IMR-90 (cell line): ENCODE data around the gene SLC66A3. TPM values are rescaled to one million over a fixed set of nuclear protein-coding genes. Genes with fewer than 3 reads are reported as not detected.

Experiments used
- ATAC-seq: fragments of 200-7000 bp; cut with Tn5 transposase; 2 replicates; pipeline ENCODE4 v1.9.1; 2020; ENCODE audit warnings: low read depth, mild to moderate bottlenecking, moderate library complexity
- BruUV-seq: library from RNA; stranded (reverse); fragments of 400-500 nt; replicated peaks from 2 replicates; lab custom pipeline; 2021; lab: Mats Ljungman, UMichigan
- CTCF ChIA-PET: fragments of 300-600 bp; formaldehyde crosslinking; extraction: SDS; loops from one replicate; lab custom pipeline; 2021; ENCODE audit warnings: antibody characterized with exemption; lab: Yijun Ruan, JAX
- POLR2A ChIA-PET: fragments of 300-600 bp; sonication (Branson Sonifier 250); formaldehyde crosslinking; loops from one replicate; lab custom pipeline; 2022; ENCODE audit warnings: antibody characterized with exemption; ENCODE audit not compliant: unreplicated experiment; lab: Charles Lee
- DNase-seq: peaks from one replicate; pipeline ENCODE4 v3.0.0; 2013
- H2AFZ ChIP-seq: replicated peaks from 2 replicates; pipeline ENCODE3; 2013; ENCODE audit warnings: low read length, mild to moderate bottlenecking; ENCODE audit not compliant: poor library complexity
- H2AK5ac ChIP-seq: 2 replicates; pipeline ENCODE4 v1.6.1; 2013; ENCODE audit warnings: low read depth, low read length, inconsistent platforms
- H2AK9ac ChIP-seq: replicated peaks from 2 replicates; pipeline ENCODE3; 2013; ENCODE audit warnings: mild to moderate bottlenecking, low read depth, low read length, moderate library complexity; ENCODE audit not compliant: poor library complexity
- H2BK120ac ChIP-seq: 2 replicates; pipeline ENCODE4 v1.6.1; 2013; ENCODE audit warnings: low read depth, low read length, inconsistent platforms
- H2BK15ac ChIP-seq: 3 replicates; pipeline ENCODE4 v1.6.1; 2013; ENCODE audit warnings: low read depth, low read length, inconsistent platforms
- H2BK20ac ChIP-seq: 2 replicates; pipeline ENCODE4 v1.6.1; 2013; ENCODE audit warnings: low read depth, mild to moderate bottlenecking, inconsistent platforms, low read length, moderate library complexity
- H2BK5ac ChIP-seq: 2 replicates; pipeline ENCODE4 v1.6.1; 2013; ENCODE audit warnings: mild to moderate bottlenecking, low read depth, low read length, inconsistent platforms; ENCODE audit not compliant: poor library complexity, severe bottlenecking
- H3K14ac ChIP-seq: replicated peaks from 2 replicates; pipeline ENCODE4 v1.6.1; 2013; ENCODE audit warnings: low read depth, low read length, inconsistent platforms
- H3K18ac ChIP-seq: 2 replicates; pipeline ENCODE4 v1.6.1; 2013; ENCODE audit warnings: low read depth, low read length, control low read depth
- H3K23ac ChIP-seq: 2 replicates; pipeline ENCODE4 v1.6.1; 2013; ENCODE audit warnings: low read depth, low read length, inconsistent platforms
- H3K27ac ChIP-seq: 2 replicates; pipeline ENCODE4 v1.5.1; 2013; ENCODE audit warnings: mild to moderate bottlenecking, control low read depth, low read length; ENCODE audit not compliant: insufficient read depth
- H3K27me3 ChIP-seq: 2 replicates; pipeline ENCODE4 v1.6.1; 2013; ENCODE audit warnings: low read length; ENCODE audit not compliant: control insufficient read depth, insufficient read depth
- H3K36me3 ChIP-seq: 2 replicates; pipeline ENCODE4 v1.6.1; 2013; ENCODE audit warnings: low read length, mixed read lengths; ENCODE audit not compliant: control insufficient read depth, insufficient read depth
- H3K4ac ChIP-seq: 2 replicates; pipeline ENCODE4 v1.6.1; 2013; ENCODE audit warnings: low read depth, low read length, inconsistent platforms
- H3K4me1 ChIP-seq: 2 replicates; pipeline ENCODE4 v1.6.1; 2013; ENCODE audit warnings: low read length, mixed read lengths; ENCODE audit not compliant: control insufficient read depth, insufficient read depth
- H3K4me2 ChIP-seq: 2 replicates; pipeline ENCODE4 v1.6.1; 2013; ENCODE audit warnings: low read depth, mild to moderate bottlenecking, control low read depth, low read length, moderate library complexity
- H3K4me3 ChIP-seq: 2 replicates; pipeline ENCODE4 v1.5.1; 2013; ENCODE audit warnings: low read depth, mild to moderate bottlenecking, control low read depth, low read length, moderate library complexity; ENCODE audit not compliant: insufficient read depth
- H3K56ac ChIP-seq: 2 replicates; pipeline ENCODE4 v1.6.1; 2013; ENCODE audit warnings: low read length, inconsistent platforms; ENCODE audit not compliant: insufficient read depth; ENCODE audit errors: extremely low read depth
- H3K79me1 ChIP-seq, 2 experiments: 2 replicates each; pipeline ENCODE4 v1.6.1; 2013; ENCODE audit warnings: low read length in 2 of 2, inconsistent platforms in 1 of 2, low read depth in 1 of 2
- H3K9ac ChIP-seq: 2 replicates; pipeline ENCODE4 v1.6.1; 2013; ENCODE audit warnings: low read depth, low read length, control low read depth
- H3K9me1 ChIP-seq: 2 replicates; pipeline ENCODE4 v1.6.1; 2013; ENCODE audit warnings: low read length, inconsistent platforms; ENCODE audit not compliant: insufficient read depth
- H3K9me3 ChIP-seq: 2 replicates; pipeline ENCODE4 v1.6.1; 2013; ENCODE audit warnings: low read length; ENCODE audit not compliant: control insufficient read depth, insufficient read depth
- H4K20me1 ChIP-seq: 2 replicates; pipeline ENCODE4 v1.6.1; 2013; ENCODE audit warnings: low read length, inconsistent platforms; ENCODE audit not compliant: insufficient read depth
- H4K5ac ChIP-seq: 2 replicates; pipeline ENCODE4 v1.6.1; 2013; ENCODE audit warnings: mild to moderate bottlenecking, low read depth, low read length, control low read depth
- H4K8ac ChIP-seq, 2 experiments: 2 replicates each; pipeline ENCODE4 v1.6.1; 2013; ENCODE audit warnings: low read depth in 2 of 2, low read length in 2 of 2, control low read depth in 1 of 2, inconsistent platforms in 1 of 2
- H4K91ac ChIP-seq: 2 replicates; pipeline ENCODE4 v1.6.1; 2013; ENCODE audit warnings: low read depth, low read length, inconsistent platforms; ENCODE audit not compliant: insufficient read depth
- BHLHE40 ChIP-seq: fragments of 150-350 bp; IDR thresholded peaks from 2 replicates; pipeline ENCODE4 v1.6.1; 2016; ENCODE audit warnings: mild to moderate bottlenecking, low read depth, low read length
- CEBPB ChIP-seq: IDR thresholded peaks from 2 replicates; pipeline ENCODE4 v1.6.1; 2012; ENCODE audit warnings: low read depth, low read length, improper control_type of control experiment
- CHD1 ChIP-seq: IDR thresholded peaks from 2 replicates; pipeline ENCODE4 v1.6.1; 2012; ENCODE audit warnings: low read depth, low read length, improper control_type of control experiment
- ELK1 ChIP-seq: fragments of 150-350 bp; IDR thresholded peaks from 2 replicates; pipeline ENCODE4 v1.6.1; 2016; ENCODE audit warnings: low read depth, mild to moderate bottlenecking, low read length, moderate library complexity, borderline replicate concordance
- FOS ChIP-seq: fragments of 150-350 bp; IDR thresholded peaks from 2 replicates; pipeline ENCODE4 v1.6.1; 2016; ENCODE audit warnings: low read depth, low read length
- MAFK ChIP-seq: IDR thresholded peaks from 2 replicates; pipeline ENCODE4 v1.6.1; 2012; ENCODE audit warnings: low read depth, low read length, improper control_type of control experiment
- MAZ ChIP-seq: IDR thresholded peaks from 2 replicates; pipeline ENCODE4 v1.6.1; 2012; ENCODE audit warnings: low read depth, mild to moderate bottlenecking, low read length, improper control_type of control experiment, moderate library complexity, borderline replicate concordance
- MXI1 ChIP-seq: IDR thresholded peaks from 2 replicates; pipeline ENCODE4 v1.6.1; 2012; ENCODE audit warnings: low read depth, mild to moderate bottlenecking, low read length, moderate library complexity, borderline replicate concordance
- NFE2L2 ChIP-seq: fragments of 150-350 bp; IDR thresholded peaks from 2 replicates; pipeline ENCODE4 v1.6.1; 2016; ENCODE audit warnings: low read depth, mild to moderate bottlenecking, low read length
- POLR2A ChIP-seq: IDR thresholded peaks from 2 replicates; pipeline ENCODE4 v1.6.1; 2012; ENCODE audit warnings: mild to moderate bottlenecking, low read depth, low read length
- RCOR1 ChIP-seq: IDR thresholded peaks from 2 replicates; pipeline ENCODE4 v1.6.1; 2012; ENCODE audit warnings: mild to moderate bottlenecking, low read length, improper control_type of control experiment; ENCODE audit not compliant: insufficient replicate concordance
- RFX5 ChIP-seq: IDR thresholded peaks from 2 replicates; pipeline ENCODE4 v1.8.0; 2012; ENCODE audit warnings: low read depth, mild to moderate bottlenecking, low read length, moderate library complexity
- SMC3 ChIP-seq: fragments of 150-350 bp; IDR thresholded peaks from 2 replicates; pipeline ENCODE4 v1.6.1; 2016; ENCODE audit warnings: low read depth, mild to moderate bottlenecking, antibody characterized with exemption, low read length, moderate library complexity
- USF2 ChIP-seq: fragments of 150-350 bp; IDR thresholded peaks from 2 replicates; pipeline ENCODE4 v1.6.1; 2017; ENCODE audit warnings: mild to moderate bottlenecking, antibody characterized with exemption, low read length, low read depth
- WGBS, 2 experiments: methylation state at CpG; one replicate each; pipeline versions ENCODE4 v1.1.5 to v1.1.7; 2013; ENCODE audit warnings: missing lambda C conversion rate in 2 of 2; ENCODE audit not compliant: insufficient read length in 1 of 2; ENCODE audit errors: extremely low coverage in 2 of 2; 5-methylcytosine and 5-hydroxymethylcytosine counted together
- dilution Hi-C: fragments of 300-500 bp; cut with HindIII; formaldehyde crosslinking; loops from one replicate; pipeline ENCODE4 v1.14.3; 2018; ENCODE audit warnings: low sequenced_read_pairs; ENCODE audit not compliant: unreplicated experiment
- in situ Hi-C: fragments of 300-500 bp; cut with MboI; formaldehyde crosslinking; loops from 3 replicates; pipeline ENCODE4 v1.14.3; 2019; ENCODE audit warnings: low sequenced_read_pairs, inconsistent platforms, mixed read lengths
- intact Hi-C: fragments of 100-400 bp; cut with micrococcal nuclease; formaldehyde crosslinking; loops from 2 replicates; pipeline ENCODE4 v1.10.0; 2022
- polyA plus RNA-seq, 3 experiments: library from polyadenylated mRNA; depleted of rRNA; stranded (reverse); fragments of >200 nt; gene quantifications; 2 replicates each; pipeline ENCODE4 v1.2.3, GENCODE V29; 2012; ENCODE audit warnings: low replicate concordance in 1 of 3
- total RNA-seq: library from RNA; depleted of rRNA; stranded (reverse); fragments of >200 nt; gene quantifications from 2 replicates; pipeline ENCODE4 v1.2.3, GENCODE V29; 2012

Gene SLC66A3
- total and polyA plus RNA-seq, 2 of the 4 experiments (the other 2 are of a cell fraction), result 18.1 to 25.2 TPM

- TF ChIP-seq RCOR1, result no peak
- no peak for TF ChIP-seq SMC3
Measured at GRCh38 chr2:11144738-11145079, 10.6 kb upstream of the SLC66A3 start (continued).

- no peak overlapping the region for H4K91ac ChIP-seq
- H3K36me3 ChIP-seq, result no peaks in the 10 kb centered on the region
- H3K27me3 ChIP-seq, result peaks cover 16% of the 10 kb centered on the region
- intact Hi-C loops, result no loop called here
- H3K27ac ChIP-seq, result no peak overlapping the region
- no peak overlapping the region for H3K4me3 ChIP-seq
- no peaks in the 10 kb centered on the region for H3K79me1 ChIP-seq
- H3K9me3 ChIP-seq, result peaks cover 9% of the 10 kb centered on the region
- H2BK5ac ChIP-seq, result no peak overlapping the region
- no peak overlapping the region for H2AK9ac ChIP-seq
- H3K9ac ChIP-seq, result no peak overlapping the region
- no peaks in the 10 kb centered on the region; the same call in 1 of the 2 replicates for H3K4me1 ChIP-seq
- no peak overlapping the region for H3K56ac ChIP-seq
- in situ Hi-C loops, result loop anchor here (25.0 kb wide), 1 partner anchor 617 kb away; no protein-coding TSS in a partner anchor
- no peak overlapping the region for H2AK5ac ChIP-seq
- H2BK20ac ChIP-seq, result no peak overlapping the region
- ChIA-PET CTCF (no interaction called here), POLR2A (no interaction called here)
- no TSS peak for BruUV-seq
- H3K4ac ChIP-seq, result no peak overlapping the region
- H3K4me2 ChIP-seq, result no peak overlapping the region
- H3K23ac ChIP-seq, result no peak overlapping the region
- H3K18ac ChIP-seq, result no peak overlapping the region
- dilution Hi-C loops, result no loop called here
- no peak for ATAC-seq
- TF ChIP-seq RCOR1 (no peak), USF2 (no peak), RFX5 (no peak), MAZ (no peak), CEBPB (no peak), FOS (no peak), NFE2L2 (no peak), CHD1 (no peak), ELK1 (no peak), SMC3 (no peak), BHLHE40 (no peak), MAFK (no peak), MXI1 (no peak), POLR2A (no peak)
- no peaks in the 10 kb centered on the region for H4K20me1 ChIP-seq
- DNase-seq, result no peak
- no peak overlapping the region for H2BK120ac ChIP-seq
- H2BK15ac ChIP-seq, result no peak overlapping the region
- no peak overlapping the region for H4K5ac ChIP-seq
- no peak overlapping the region for H3K14ac ChIP-seq
- no peak overlapping the region for H4K8ac ChIP-seq
- no peak overlapping the region for H2AFZ ChIP-seq
- no CpG with 5 or more reads among the region's 1 CpG for WGBS, 2 experiments
- H3K9me1 ChIP-seq, result no peaks in the 10 kb centered on the region; the same call in 1 of the 2 replicates
Measured at GRCh38 chr2:11145350-11145749, 9.9 kb upstream of the SLC66A3 start.
